HCT116 (cell line): Measurements from ENCODE around the gene MYADML2. TPM values are rescaled to one million over a fixed set of nuclear protein-coding genes. Genes with fewer than 3 reads are reported as not detected.
A peak's percentile ranks its signal among the peaks of the same experiment; 100 is the strongest.

ENCODE experiments used
- ATAC-seq: fragments of 200-7000 bp; cut with Tn5 transposase; 2 replicates; pipeline ENCODE4 v1.9.1; 2020; ENCODE audit warnings: mild to moderate bottlenecking, moderate library complexity
- BruUV-seq: library from RNA; stranded (reverse); fragments of 400-500 nt; replicated peaks from 2 replicates; lab custom pipeline; 2021; lab: Mats Ljungman, UMichigan
- CTCF ChIA-PET: fragments of 300-600 bp; sonication (Branson Sonifier 250); formaldehyde crosslinking; loops from one replicate; lab custom pipeline; 2021; ENCODE audit warnings: antibody characterized with exemption; lab: Charles Lee
- POLR2A ChIA-PET: fragments of 300-600, 350-600 bp; sonication (Branson Sonifier 250); formaldehyde crosslinking; loops from one replicate; lab custom pipeline; 2021; ENCODE audit warnings: antibody characterized with exemption; lab: Charles Lee
- RAD21 ChIA-PET, 2 experiments: fragments of 300-600 bp; sonication (Branson Sonifier 250); formaldehyde crosslinking; loops; one replicate each; lab custom pipeline; 2023; ENCODE audit warnings: low total read pairs in 2 of 2; ENCODE audit not compliant: uncharacterized antibody in 2 of 2, unreplicated experiment in 2 of 2, low non-redundant PET in 1 of 2; lab: Charles Lee
- DNase-seq: peaks from one replicate; pipeline ENCODE4 v3.0.0-alpha.2; 2010; ENCODE audit warnings: low read depth, low spot score
- H2AFZ ChIP-seq: fragments of 200-600 bp; shearing (Covaris generic), sonication (generic); 2 replicates; pipeline ENCODE4 v1.6.1; 2017; ENCODE audit warnings: low read depth, mixed run types, mixed read lengths, antibody characterized with exemption, low read length; ENCODE audit not compliant: poor library complexity, severe bottlenecking
- H3K27ac ChIP-seq: 2 replicates; pipeline ENCODE4 v1.5.1; 2012; ENCODE audit warnings: low read depth, low read length
- H3K27me3 ChIP-seq: fragments of 200-600 bp; sonication (generic); 2 replicates; pipeline ENCODE4 v1.6.1; 2016; ENCODE audit warnings: mixed run types, low read length, mixed read lengths; ENCODE audit not compliant: insufficient read depth
- H3K36me3 ChIP-seq, 2 experiments: fragments of 200-500 bp in 1 of 2; fragments of 200-600 bp in 1 of 2; sonication (Bioruptor generic) in 1 of 2; sonication (generic) in 1 of 2; 2 replicates each; pipeline versions ENCODE4 v1.5.1 to v1.6.1; 2014 to 2016; ENCODE audit warnings: low read length in 2 of 2, inconsistent platforms in 1 of 2, mixed read lengths in 1 of 2, mixed run types in 1 of 2; ENCODE audit not compliant: insufficient read depth in 2 of 2, control insufficient read depth in 1 of 2
- H3K4me1 ChIP-seq, 2 experiments: fragments of 200-600 bp in 1 of 2; sonication (generic) in 1 of 2; 2 replicates each; pipeline versions ENCODE4 v1.5.1 to v1.6.1; 2012 to 2017; ENCODE audit warnings: low read length in 2 of 2, inconsistent platforms in 1 of 2, mild to moderate bottlenecking in 1 of 2, mixed read lengths in 1 of 2, mixed run types in 1 of 2, moderate library complexity in 1 of 2; ENCODE audit not compliant: insufficient read depth in 2 of 2, control insufficient read depth in 1 of 2
- H3K4me2 ChIP-seq: fragments of 200-600 bp; sonication (generic); 2 replicates; pipeline ENCODE4 v1.6.1; 2017; ENCODE audit warnings: mixed run types, low read length, mixed read lengths
- H3K4me3 ChIP-seq, 2 experiments: fragments of 200-600 bp in 1 of 2; sonication (generic) in 1 of 2; replicated peaks in 1 of 2; 2 replicates each; pipeline ENCODE4 v1.5.1; 2011 to 2016; ENCODE audit warnings: low read length in 2 of 2, control low read depth in 1 of 2, low read depth in 1 of 2, mild to moderate bottlenecking in 1 of 2, mixed read lengths in 1 of 2, mixed run types in 1 of 2
- H3K79me2 ChIP-seq: fragments of 200-600 bp; sonication (generic); 2 replicates; pipeline ENCODE4 v1.6.1; 2017; ENCODE audit warnings: mild to moderate bottlenecking, mixed run types, low read length, moderate library complexity, mixed read lengths; ENCODE audit not compliant: insufficient read depth
- H3K9ac ChIP-seq: fragments of 200-600 bp; sonication (generic); 2 replicates; pipeline ENCODE4 v1.6.1; 2016; ENCODE audit warnings: low read length, mixed read lengths
- H3K9me2 ChIP-seq: fragments of 200-600 bp; sonication (generic), shearing (Covaris generic); 2 replicates; pipeline ENCODE4 v1.6.1; 2017; ENCODE audit warnings: mixed run types, mild to moderate bottlenecking, moderate library complexity; ENCODE audit not compliant: insufficient read depth
- H3K9me3 ChIP-seq, 2 experiments: fragments of 200-500 bp in 1 of 2; fragments of 200-600 bp in 1 of 2; sonication (Bioruptor generic) in 1 of 2; sonication (generic) in 1 of 2; 2 replicates each; pipeline ENCODE4 v1.6.1; 2014 to 2017; ENCODE audit warnings: low read length in 2 of 2, mixed read lengths in 2 of 2, inconsistent platforms in 1 of 2, low read depth in 1 of 2, mild to moderate bottlenecking in 1 of 2, mixed run types in 1 of 2, moderate library complexity in 1 of 2; ENCODE audit not compliant: control insufficient read depth in 1 of 2, insufficient read depth in 1 of 2
- H4K20me1 ChIP-seq: fragments of 200-600 bp; sonication (generic), shearing (Covaris generic); 2 replicates; pipeline ENCODE4 v1.6.1; 2017; ENCODE audit warnings: mixed run types, mild to moderate bottlenecking, moderate library complexity; ENCODE audit not compliant: insufficient read depth
- CBX3 ChIP-seq: IDR thresholded peaks from 2 replicates; pipeline ENCODE4 v1.6.1; 2012; ENCODE audit warnings: low read depth
- CEBPB ChIP-seq: IDR thresholded peaks from 2 replicates; pipeline ENCODE4 v1.6.1; 2012; ENCODE audit warnings: low read depth
- EGR1 ChIP-seq: IDR thresholded peaks from 2 replicates; pipeline ENCODE4 v1.6.1; 2012; ENCODE audit warnings: low read depth
- EZH2 ChIP-seq: fragments of 200-600 bp; sonication (generic); IDR thresholded peaks from 2 replicates; pipeline ENCODE4 v1.6.1; 2017; ENCODE audit warnings: antibody characterized with exemption, mixed run types
- RAD21 ChIP-seq: IDR thresholded peaks from 2 replicates; pipeline ENCODE4 v1.6.1; 2012; ENCODE audit warnings: low read depth, mild to moderate bottlenecking
- SRF ChIP-seq: IDR thresholded peaks from 2 replicates; pipeline ENCODE4 v1.6.1; 2012; ENCODE audit warnings: low read depth
- YY1 ChIP-seq: IDR thresholded peaks from 2 replicates; pipeline ENCODE4 v1.6.1; 2011; ENCODE audit warnings: low read length, low read depth, moderate library complexity, mild to moderate bottlenecking; ENCODE audit not compliant: insufficient replicate concordance; ENCODE audit errors: extremely low read depth
- ZNF274 ChIP-seq: fragments of 200-500 bp; sonication (Bioruptor generic); IDR thresholded peaks from 2 replicates; pipeline ENCODE4 v1.6.1; 2014; ENCODE audit warnings: mild to moderate bottlenecking, low read depth, low read length, inconsistent platforms
- intact Hi-C: fragments of 100-400 bp; cut with micrococcal nuclease; formaldehyde crosslinking; loops from 2 replicates; pipeline ENCODE4 v1.10.0; 2022
- total RNA-seq: library from RNA; stranded (reverse); gene quantifications from one replicate; pipeline ENCODE4 v1.2.1, GENCODE V29; 2021; ENCODE audit not compliant: unreplicated experiment
- TF ChIP-seq, protein P1 (sequence below): IDR thresholded peaks from 2 replicates; pipeline ENCODE4 v1.6.1; 2012
- TF ChIP-seq, protein P2 (sequence below): IDR thresholded peaks from 2 replicates; pipeline ENCODE4 v1.6.1; 2012; ENCODE audit warnings: low read depth

Gene MYADML2
- total RNA-seq, 1 experiment from 2014 or later: not detected

DNA sequence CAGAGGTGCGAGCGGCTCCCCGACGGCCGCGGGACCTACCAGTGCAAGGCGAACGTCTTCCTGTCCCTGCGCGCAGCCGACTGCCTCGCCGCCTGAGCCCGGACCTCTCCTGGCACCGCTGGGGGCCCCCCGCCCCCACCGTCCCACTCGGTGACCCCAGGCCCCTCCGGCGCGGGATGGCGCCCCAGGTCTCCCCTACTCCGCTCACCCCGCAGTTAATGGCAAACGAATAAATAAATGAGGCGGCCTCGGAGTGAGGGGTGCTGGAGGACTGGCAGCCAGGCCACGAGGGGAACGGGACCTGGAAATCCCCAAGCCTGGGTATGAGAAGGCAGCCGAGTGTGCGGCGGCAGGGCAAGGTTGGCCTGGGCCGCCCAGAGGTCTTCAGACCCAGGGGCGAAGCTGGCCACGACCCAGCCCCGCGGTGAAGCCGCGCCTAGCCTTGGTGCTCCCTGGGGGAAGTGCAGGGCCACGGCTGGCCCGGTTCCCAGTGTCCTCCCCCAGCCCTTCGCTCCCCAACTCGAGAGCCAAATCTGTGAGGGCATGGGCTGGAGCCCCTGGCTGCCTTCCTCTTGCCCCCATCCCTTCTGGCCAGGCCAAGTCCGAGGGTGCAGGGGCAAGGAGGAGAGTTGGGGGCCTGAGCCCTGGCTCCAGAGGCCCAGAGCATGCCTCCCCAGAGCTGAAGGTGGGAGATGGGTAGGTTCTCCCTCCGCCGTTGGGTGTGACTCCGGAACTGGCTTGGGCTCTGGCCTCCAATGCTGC is 44.2 kb downstream of the MYADML2 start:
- Histone ChIP-seq H3K27ac (peak overlapping the region; percentile 10; the same call in 1 of the 2 replicates), H2AFZ (no peak overlapping the region), H3K4me1 (peaks cover 17 to 37% of the 10 kb centered on the region in 2 experiments), H3K27me3 (no peaks in the 10 kb centered on the region), H3K79me2 (no peaks in the 10 kb centered on the region; the same call in 1 of the 2 replicates), H3K9me2 (no peaks in the 10 kb centered on the region), H4K20me1 (no peaks in the 10 kb centered on the region), H3K9ac (peak overlapping the region; percentile 16; the same call in 1 of the 2 replicates), H3K4me3 (no peak overlapping the region), H3K36me3 (peaks cover 0 to 21% of the 10 kb centered on the region in 2 experiments; a peak in 1 of 4 replicates), H3K9me3 (no peaks in the 10 kb centered on the region), H3K4me2 (peak overlapping the region; percentile 50)
- TF ChIP-seq RAD21 (no peak), SRF (no peak), ZNF274 (no peak), CBX3 (no peak), EGR1 (no peak), EZH2 (no peak), CEBPB (no peak), YY1 (no peak)
- TF ChIP-seq, protein P1, sequence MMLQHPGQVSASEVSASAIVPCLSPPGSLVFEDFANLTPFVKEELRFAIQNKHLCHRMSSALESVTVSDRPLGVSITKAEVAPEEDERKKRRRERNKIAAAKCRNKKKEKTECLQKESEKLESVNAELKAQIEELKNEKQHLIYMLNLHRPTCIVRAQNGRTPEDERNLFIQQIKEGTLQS: no peak
- TF ChIP-seq, protein P2, sequence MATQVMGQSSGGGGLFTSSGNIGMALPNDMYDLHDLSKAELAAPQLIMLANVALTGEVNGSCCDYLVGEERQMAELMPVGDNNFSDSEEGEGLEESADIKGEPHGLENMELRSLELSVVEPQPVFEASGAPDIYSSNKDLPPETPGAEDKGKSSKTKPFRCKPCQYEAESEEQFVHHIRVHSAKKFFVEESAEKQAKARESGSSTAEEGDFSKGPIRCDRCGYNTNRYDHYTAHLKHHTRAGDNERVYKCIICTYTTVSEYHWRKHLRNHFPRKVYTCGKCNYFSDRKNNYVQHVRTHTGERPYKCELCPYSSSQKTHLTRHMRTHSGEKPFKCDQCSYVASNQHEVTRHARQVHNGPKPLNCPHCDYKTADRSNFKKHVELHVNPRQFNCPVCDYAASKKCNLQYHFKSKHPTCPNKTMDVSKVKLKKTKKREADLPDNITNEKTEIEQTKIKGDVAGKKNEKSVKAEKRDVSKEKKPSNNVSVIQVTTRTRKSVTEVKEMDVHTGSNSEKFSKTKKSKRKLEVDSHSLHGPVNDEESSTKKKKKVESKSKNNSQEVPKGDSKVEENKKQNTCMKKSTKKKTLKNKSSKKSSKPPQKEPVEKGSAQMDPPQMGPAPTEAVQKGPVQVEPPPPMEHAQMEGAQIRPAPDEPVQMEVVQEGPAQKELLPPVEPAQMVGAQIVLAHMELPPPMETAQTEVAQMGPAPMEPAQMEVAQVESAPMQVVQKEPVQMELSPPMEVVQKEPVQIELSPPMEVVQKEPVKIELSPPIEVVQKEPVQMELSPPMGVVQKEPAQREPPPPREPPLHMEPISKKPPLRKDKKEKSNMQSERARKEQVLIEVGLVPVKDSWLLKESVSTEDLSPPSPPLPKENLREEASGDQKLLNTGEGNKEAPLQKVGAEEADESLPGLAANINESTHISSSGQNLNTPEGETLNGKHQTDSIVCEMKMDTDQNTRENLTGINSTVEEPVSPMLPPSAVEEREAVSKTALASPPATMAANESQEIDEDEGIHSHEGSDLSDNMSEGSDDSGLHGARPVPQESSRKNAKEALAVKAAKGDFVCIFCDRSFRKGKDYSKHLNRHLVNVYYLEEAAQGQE: no peak
- ChIA-PET CTCF (no interaction called here), POLR2A (no interaction called here), RAD21 (no interaction called here)
- no TSS peak for BruUV-seq
- intact Hi-C loops: no loop called here
- DNase-seq (no peak), ATAC-seq (no peak)
